Vagina (tissue), 2 donors: Measurements from ENCODE around the gene CNIH2. TPM values are rescaled to one million over a fixed set of nuclear protein-coding genes. Genes with fewer than 3 reads are reported as not detected.

ENCODE experiments used
- DNase-seq, 2 donors: peaks; one replicate each; pipeline ENCODE4 v3.0.0-alpha.2; 2017; ENCODE audit errors: extremely low spot score in 2 of 2
- H3K27ac ChIP-seq: fragments of 200-600 bp; sonication (generic); one replicate; pipeline ENCODE4 v1.5.1; 2019
- H3K27me3 ChIP-seq: fragments of 200-600 bp; sonication (generic); one replicate; pipeline ENCODE4 v1.5.1; 2019
- H3K36me3 ChIP-seq, 2 donors: fragments of 200-600 bp; sonication (generic); one replicate each; pipeline ENCODE4 v1.5.1; 2017 to 2019
- H3K4me1 ChIP-seq: fragments of 200-600 bp; sonication (generic); one replicate; pipeline ENCODE4 v1.5.1; 2019
- H3K4me3 ChIP-seq, 2 donors: fragments of 200-600 bp; sonication (generic); 1 replicate in 1 of 2; 2 replicates in 1 of 2; pipeline ENCODE4 v1.5.1; 2016 to 2019
- H3K9me3 ChIP-seq: fragments of 200-600 bp; sonication (generic); one replicate; pipeline ENCODE4 v1.5.1; 2019
- CTCF ChIP-seq, 3 experiments: fragments of 450-650 bp in 2 of 3; fragments of 200-600 bp in 1 of 3; sonication (generic) in 1 of 3; IDR thresholded peaks; one replicate each; pipeline ENCODE4 v1.5.1; 2017 to 2019; ENCODE audit warnings: antibody characterized with exemption in 3 of 3, mild to moderate bottlenecking in 2 of 3, moderate library complexity in 2 of 3
- POLR2A ChIP-seq, 2 donors: fragments of 450-650 bp; IDR thresholded peaks; one replicate each; pipeline ENCODE4 v1.6.1; 2017; ENCODE audit warnings: antibody characterized with exemption in 2 of 2, mild to moderate bottlenecking in 2 of 2, moderate library complexity in 2 of 2
- POLR2AphosphoS5 ChIP-seq, 2 donors: sonication (generic); formaldehyde crosslinking; IDR thresholded peaks; one replicate each; pipeline ENCODE4 v1.9.0; 2017; ENCODE audit warnings: antibody characterized with exemption in 2 of 2, mild to moderate bottlenecking in 2 of 2, low read depth in 1 of 2; ENCODE audit not compliant: insufficient read depth in 1 of 2
- intact Hi-C: fragments of 100-400 bp; cut with DNase I; formaldehyde crosslinking; loops from one replicate; pipeline ENCODE4 v1.15.1; 2023
- total RNA-seq: library from RNA; depleted of rRNA; stranded (reverse); fragments of >200 nt; gene quantifications from one replicate; pipeline ENCODE4 v1.2.3, GENCODE V29; 2016

Gene CNIH2
- total RNA-seq, 1 donor from 2014 or later, result 3.2 TPM

DNA sequence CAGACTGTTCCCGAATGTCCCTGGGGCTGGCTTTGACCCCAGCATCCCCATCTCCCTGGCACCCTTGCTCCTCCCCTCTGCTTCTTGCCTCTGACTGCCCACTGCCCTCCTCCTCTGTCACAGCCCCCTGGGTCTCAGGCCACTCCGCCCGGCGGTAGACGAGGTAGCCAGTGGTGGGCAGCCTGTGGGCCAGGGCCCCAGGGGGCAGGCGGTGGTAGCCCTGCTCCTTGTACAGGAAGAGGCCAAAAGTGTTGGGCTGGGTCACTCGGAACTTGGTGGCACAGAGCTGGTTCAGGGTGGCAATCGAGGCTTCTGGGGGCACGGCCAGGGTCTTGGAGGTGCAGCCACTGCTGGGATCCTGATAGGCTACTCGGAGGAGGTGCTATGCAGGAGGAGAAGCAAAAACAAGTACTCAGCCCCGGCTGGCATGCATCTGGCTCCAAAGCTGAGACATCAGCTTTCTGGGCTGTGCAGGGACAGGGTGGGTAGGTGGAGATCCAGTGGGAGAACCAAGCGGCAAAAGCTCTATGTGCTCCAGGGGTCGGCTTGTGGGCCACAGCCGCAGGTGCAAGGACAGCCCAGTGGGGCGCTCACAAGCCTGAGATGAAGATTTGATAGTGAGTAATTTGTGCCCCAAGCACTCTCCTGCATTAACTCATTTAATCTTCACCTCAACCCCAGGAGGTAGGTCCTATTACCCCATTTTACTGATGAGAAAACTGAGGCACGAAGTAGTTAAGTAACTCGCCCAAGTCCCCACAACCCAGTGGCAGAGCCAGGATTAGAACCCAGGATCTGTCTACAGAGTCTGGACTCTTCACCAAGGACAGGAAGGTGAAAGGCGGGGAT is 54.6 kb downstream of the CNIH2 start:
- intact Hi-C loops, result no loop called here

DNA sequence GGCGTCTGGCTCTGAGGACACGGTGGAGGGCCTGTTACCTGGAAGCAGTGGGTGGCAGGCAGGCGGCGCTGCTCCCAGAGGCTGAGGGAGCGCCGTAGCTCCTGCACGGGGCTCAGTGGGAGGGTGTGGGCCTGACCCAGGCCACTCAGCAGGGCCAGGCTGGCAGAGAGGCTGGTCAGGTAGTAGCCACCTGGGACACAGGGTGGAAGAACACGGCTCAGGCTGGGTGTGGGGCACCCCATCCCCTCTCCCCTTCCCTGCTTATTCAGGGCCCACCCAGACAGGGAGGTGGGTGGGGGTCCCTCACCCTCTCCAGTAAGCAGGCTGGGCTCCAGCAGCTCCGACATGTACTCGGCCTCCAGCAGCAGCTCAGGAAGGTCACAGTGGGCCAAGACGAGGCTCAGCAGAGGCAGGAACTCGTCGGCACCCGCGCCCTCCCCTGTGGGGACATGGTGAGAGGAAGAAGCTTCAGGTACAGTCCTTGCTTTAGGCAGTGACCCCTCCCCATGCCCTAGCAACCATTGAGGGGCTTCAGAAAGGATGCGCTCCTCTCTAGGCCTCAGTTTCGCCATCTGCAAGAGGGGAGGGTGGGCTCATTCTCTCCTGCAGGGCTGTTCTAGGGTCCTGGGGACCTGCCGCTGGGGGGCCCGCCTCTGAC is 55.4 kb downstream of the CNIH2 start:
- DNase-seq, result no peak
- TF ChIP-seq CTCF (IDR thresholded peaks at IDR 0.05), result no peak
- TF ChIP-seq POLR2A (IDR thresholded peaks at IDR 0.05), result no peak
- TF ChIP-seq POLR2AphosphoS5 (IDR thresholded peaks at IDR 0.05; ENCODE audit: insufficient read depth in 1 of 2, low read depth in 1 of 2), result no peak
- Histone ChIP-seq H3K36me3 (peaks cover 0 to 14% of the 10 kb centered on the region in 2 donors), H3K27me3 (no peaks in the 10 kb centered on the region), H3K4me3 (no peak overlapping the region), H3K27ac (no peak overlapping the region), H3K9me3 (no peaks in the 10 kb centered on the region), H3K4me1 (peaks cover 50% of the 10 kb centered on the region)
- intact Hi-C loops, result no loop called here

More for the DNA sequence above, 54.6 kb downstream of the CNIH2 start:
- no peak overlapping the region for H3K4me3 ChIP-seq
- peaks cover 50% of the 10 kb centered on the region for H3K4me1 ChIP-seq
- no peak overlapping the region for H3K27ac ChIP-seq
- H3K27me3 ChIP-seq, result no peaks in the 10 kb centered on the region
- TF ChIP-seq CTCF (IDR thresholded peaks at IDR 0.05), result no peak
- no peak for TF ChIP-seq POLR2A (IDR thresholded peaks at IDR 0.05)
- TF ChIP-seq POLR2AphosphoS5 (IDR thresholded peaks at IDR 0.05; ENCODE audit: insufficient read depth in 1 of 2, low read depth in 1 of 2), result no peak
- H3K36me3 ChIP-seq, result peaks cover 0 to 12% of the 10 kb centered on the region in 2 donors
- H3K9me3 ChIP-seq, result no peaks in the 10 kb centered on the region
- DNase-seq, result no peak

Other genes starting within 250 kb of the CNIH2 start
- gene GAL3ST3, start 229.0 kb upstream of the CNIH2 start, total RNA-seq, result not detected
- 107 TPM for gene SF3B2, start 225.8 kb upstream of the CNIH2 start, total RNA-seq
- 66.0 TPM for gene PACS1, start 207.9 kb upstream of the CNIH2 start, total RNA-seq
- gene KLC2, start 20.5 kb upstream of the CNIH2 start, total RNA-seq, result 14.0 TPM
- 72.7 TPM for gene RAB1B, start 9.5 kb upstream of the CNIH2 start, total RNA-seq
- gene YIF1A, start 11.0 kb downstream of the CNIH2 start, total RNA-seq, result 130 TPM
- gene TMEM151A, start 13.7 kb downstream of the CNIH2 start, total RNA-seq, result 1.7 TPM
- gene CD248, start 38.9 kb downstream of the CNIH2 start, total RNA-seq, result 45.2 TPM
- gene RIN1, start 58.3 kb downstream of the CNIH2 start, total RNA-seq, result 19.2 TPM
- 37.1 TPM for gene BRMS1, start 66.9 kb downstream of the CNIH2 start, total RNA-seq
- gene B4GAT1, start 69.5 kb downstream of the CNIH2 start, total RNA-seq, result 25.0 TPM
- 4.2 TPM for gene SLC29A2, start 93.6 kb downstream of the CNIH2 start, total RNA-seq
- gene NPAS4, start 142.9 kb downstream of the CNIH2 start, total RNA-seq, result not detected
- gene MRPL11, start 160.7 kb downstream of the CNIH2 start, total RNA-seq, result 49.4 TPM
- gene PELI3, start 188.7 kb downstream of the CNIH2 start, total RNA-seq, result 21.6 TPM
- 10.8 TPM for gene DPP3, start 202.3 kb downstream of the CNIH2 start, total RNA-seq
- gene BBS1, start 232.5 kb downstream of the CNIH2 start, total RNA-seq, result 53.8 TPM